HepG2 (cell line): Measurements from ENCODE around the gene SEMA7A. TPM values are rescaled to one million over a fixed set of nuclear protein-coding genes. Genes with fewer than 3 reads are reported as not detected.

Experiments
- ATAC-seq: fragments of 200-7000 bp; cut with Tn5 transposase; 3 replicates; pipeline ENCODE4 v1.9.1; 2020; ENCODE audit warnings: mild to moderate bottlenecking, moderate library complexity
- BruUV-seq: library from RNA; stranded (reverse); fragments of 400-500 nt; replicated peaks from 2 replicates; lab custom pipeline; 2021; lab: Mats Ljungman, UMichigan
- CTCF ChIA-PET: fragments of 300-600 bp; formaldehyde crosslinking; extraction: SDS; loops from one replicate; lab custom pipeline; 2021; ENCODE audit warnings: low total read pairs, inconsistent platforms, low intra/inter-chr PET ratio; lab: Yijun Ruan, JAX
- POLR2A ChIA-PET: fragments of 350-600 bp; sonication (Branson Sonifier 250); formaldehyde crosslinking; loops from one replicate; lab custom pipeline; 2020; ENCODE audit warnings: antibody characterized with exemption, inconsistent platforms; lab: Yijun Ruan, JAX
- DNase-seq: peaks from one replicate; pipeline ENCODE4 v3.0.0-alpha.2; 2015; ENCODE audit warnings: low spot score
- FAIRE-seq: peaks from 3 replicates; lab custom pipeline; 2011; peaks lifted over from hg19 to GRCh38; lab: Jason Lieb, UNC
- H2AFZ ChIP-seq: one replicate; pipeline ENCODE4 v1.6.1; 2011; ENCODE audit warnings: low read length, inconsistent platforms
- H3K27ac ChIP-seq: fragments of 300-600 bp; 3 replicates; pipeline ENCODE4 v1.8.0; 2011; ENCODE audit warnings: mixed run types, mild to moderate bottlenecking, mixed read lengths, low read length, inconsistent platforms; ENCODE audit not compliant: insufficient read depth; ENCODE audit errors: extremely low read length
- H3K27me3 ChIP-seq, 2 experiments: fragments of 200-600 bp in 1 of 2; 2 replicates in 1 of 2; 3 replicates in 1 of 2; pipeline versions ENCODE4 v1.6.0 to v1.8.0; 2011; ENCODE audit warnings: low read length in 2 of 2, mild to moderate bottlenecking in 2 of 2, moderate library complexity in 2 of 2, inconsistent platforms in 1 of 2; ENCODE audit not compliant: insufficient read depth in 2 of 2, control insufficient read depth in 1 of 2
- H3K36me3 ChIP-seq, 2 experiments: fragments of 200-600 bp in 1 of 2; replicated peaks in 1 of 2; 2 replicates in 1 of 2; 3 replicates in 1 of 2; pipeline versions ENCODE4 v1.5.1 to v1.8.0; 2011; ENCODE audit warnings: low read length in 2 of 2, inconsistent platforms in 1 of 2; ENCODE audit not compliant: insufficient read depth in 2 of 2, control insufficient read depth in 1 of 2
- H3K4me1 ChIP-seq: 2 replicates; pipeline ENCODE4 v1.5.1; 2012; ENCODE audit warnings: low read length, inconsistent platforms; ENCODE audit not compliant: insufficient read depth
- H3K4me2 ChIP-seq: 2 replicates; pipeline ENCODE4 v1.6.0; 2011; ENCODE audit warnings: low read depth, low read length, inconsistent platforms
- H3K4me3 ChIP-seq, 3 experiments: fragments of 200-600 bp in 1 of 3; sonication (generic), shearing (Covaris generic) in 1 of 3; replicated peaks in 1 of 3; 2 replicates each; pipeline ENCODE4 v1.5.1; 2011 to 2016; ENCODE audit warnings: low read length in 3 of 3, inconsistent platforms in 2 of 3, low read depth in 2 of 3, mild to moderate bottlenecking in 2 of 3, control low read depth in 1 of 3, mixed read lengths in 1 of 3; ENCODE audit not compliant: insufficient read depth in 1 of 3
- H3K79me2 ChIP-seq: one replicate; pipeline ENCODE4 v1.6.1; 2011; ENCODE audit warnings: low read length, inconsistent platforms; ENCODE audit not compliant: insufficient read depth
- H3K9ac ChIP-seq: 2 replicates; pipeline ENCODE4 v1.6.0; 2011; ENCODE audit warnings: mild to moderate bottlenecking, low read depth, low read length, inconsistent platforms; ENCODE audit not compliant: insufficient read depth
- H3K9me3 ChIP-seq: 2 replicates; pipeline ENCODE4 v1.5.1; 2012; ENCODE audit warnings: mild to moderate bottlenecking, low read length
- H4K20me1 ChIP-seq: 2 replicates; pipeline ENCODE4 v1.6.0; 2011; ENCODE audit warnings: inconsistent platforms, mild to moderate bottlenecking, low read length, moderate library complexity; ENCODE audit not compliant: insufficient read depth
- LBX2 ChIP-seq: sonication (generic); formaldehyde crosslinking; IDR thresholded peaks from 2 replicates; pipeline ENCODE4 v1.5.0; 2020; ENCODE audit warnings: missing genetic modification reagents, mild to moderate bottlenecking, borderline replicate concordance
- MAFF ChIP-seq: IDR thresholded peaks from 2 replicates; pipeline ENCODE4 v1.6.1; 2011; ENCODE audit warnings: low read depth, low read length, improper control_type of control experiment
- MTA1 ChIP-seq: sonication (generic); formaldehyde crosslinking; IDR thresholded peaks from 2 replicates; pipeline ENCODE4 v1.4.0; 2020; ENCODE audit warnings: missing genetic modification reagents, mild to moderate bottlenecking, borderline replicate concordance
- NCOA2 ChIP-seq: sonication (generic); formaldehyde crosslinking; IDR thresholded peaks from 2 replicates; pipeline ENCODE4 v1.8.0; 2022; ENCODE audit warnings: inconsistent platforms
- NR2F1 ChIP-seq, 2 experiments: fragments of 450-650 bp in 1 of 2; formaldehyde crosslinking in 1 of 2; IDR thresholded peaks; 2 replicates each; pipeline versions ENCODE4 v1.5.0 to v1.6.1; 2016 to 2020; ENCODE audit warnings: mild to moderate bottlenecking in 1 of 2, missing compliant biosample characterization in 1 of 2, missing genetic modification reagents in 1 of 2, moderate library complexity in 1 of 2
- RBM22 ChIP-seq: fragments of 200-400 bp; formaldehyde crosslinking; optimal IDR thresholded peaks from 2 replicates; pipeline ENCODE3; 2017; ENCODE audit warnings: mild to moderate bottlenecking, low read length, moderate library complexity
- SIX1 ChIP-seq: sonication (generic); formaldehyde crosslinking; IDR thresholded peaks from 2 replicates; pipeline ENCODE4 v1.4.0; 2020; ENCODE audit warnings: missing genetic modification reagents, borderline replicate concordance
- SRSF1 ChIP-seq: fragments of 200-400 bp; formaldehyde crosslinking; optimal IDR thresholded peaks from 2 replicates; pipeline ENCODE3; 2017; ENCODE audit warnings: mild to moderate bottlenecking, low read depth, low read length, moderate library complexity
- STAT6 ChIP-seq: sonication (generic); formaldehyde crosslinking; IDR thresholded peaks from 2 replicates; pipeline ENCODE4 v1.4.0; 2020; ENCODE audit warnings: missing genetic modification reagents, mild to moderate bottlenecking, borderline replicate concordance
- ZFP62 ChIP-seq: sonication (generic); formaldehyde crosslinking; IDR thresholded peaks from 2 replicates; pipeline ENCODE4 v1.4.0; 2020; ENCODE audit warnings: missing genetic modification reagents
- ZFX ChIP-seq: sonication (generic); formaldehyde crosslinking; IDR thresholded peaks from 2 replicates; pipeline ENCODE4 v1.4.0; 2020; ENCODE audit warnings: mild to moderate bottlenecking, low read depth, missing genetic modification reagents, moderate library complexity
- ZNF18 ChIP-seq: sonication (generic); formaldehyde crosslinking; IDR thresholded peaks from 2 replicates; pipeline ENCODE4 v1.8.0; 2022; ENCODE audit warnings: mild to moderate bottlenecking, missing genetic modification reagents; ENCODE audit not compliant: insufficient replicate concordance
- ZNF282 ChIP-seq: fragments of 450-650 bp; IDR thresholded peaks from 2 replicates; pipeline ENCODE4 v1.6.1; 2018; ENCODE audit not compliant: partially characterized antibody
- ZNF788 ChIP-seq: sonication (generic); formaldehyde crosslinking; IDR thresholded peaks from 2 replicates; pipeline ENCODE4 v1.5.0; 2020; ENCODE audit warnings: mild to moderate bottlenecking, missing genetic modification reagents, borderline replicate concordance
- WGBS: methylation state at CpG from one replicate; pipeline ENCODE4 v1.1.6; 2017; ENCODE audit warnings: low lambda C conversion rate; 5-methylcytosine and 5-hydroxymethylcytosine counted together
- in situ Hi-C: cut with HindIII; loops from 2 replicates; pipeline ENCODE4 v1.10.0; 2017; ENCODE audit warnings: low pct_unique_long_range_greater_than_20kb; ENCODE audit not compliant: extremely low pct_ligation_motif_present
- intact Hi-C: fragments of 100-400 bp; cut with micrococcal nuclease; formaldehyde crosslinking; loops from one replicate; pipeline ENCODE4 v1.10.0; 2022; ENCODE audit not compliant: unreplicated experiment
- polyA plus RNA-seq, 8 experiments: library from polyadenylated mRNA; depleted of rRNA in 3 of 8; stranded (reverse) in 7 of 8; unstranded in 1 of 8; fragments of >200 nt; fragmentation: Illumina TruSeq in 4 of 8; extraction: Trizol in 4 of 8; gene quantifications; 2 replicates each; pipeline versions ENCODE4 v1.2.1 to v1.2.3, GENCODE V29; 2011 to 2016; ENCODE audit warnings: low read depth in 4 of 8, missing spikeins in 1 of 8, mixed read lengths in 1 of 8; ENCODE audit not compliant: insufficient read depth in 1 of 8
- total RNA-seq, 5 experiments: library from RNA; depleted of rRNA; stranded (reverse); fragments of >200 nt; fragmentation: Illumina TruSeq; extraction: Trizol; gene quantifications; 2 replicates each; pipeline ENCODE4 v1.2.3, GENCODE V29; 2016; ENCODE audit warnings: low read depth in 1 of 5
- TF ChIP-seq, protein P1 (sequence below): sonication (generic); formaldehyde crosslinking; IDR thresholded peaks from 2 replicates; pipeline ENCODE4 v1.4.0; 2020; ENCODE audit warnings: missing genetic modification reagents
- TF ChIP-seq, protein P2 (sequence below), 2 experiments: fragments of 450-650 bp in 1 of 2; sonication (generic) in 1 of 2; formaldehyde crosslinking; IDR thresholded peaks; 2 replicates each; pipeline versions ENCODE4 v1.5.0 to v1.8.0; 2020 to 2022; ENCODE audit warnings: mild to moderate bottlenecking in 1 of 2, missing genetic modification reagents in 1 of 2

SEMA7A gene
- total and polyA plus RNA-seq, 2 of the 13 experiments (the other 11 are each of a cell fraction or from before 2014, with no cell fraction given): 9.0 to 15.8 TPM

DNA sequence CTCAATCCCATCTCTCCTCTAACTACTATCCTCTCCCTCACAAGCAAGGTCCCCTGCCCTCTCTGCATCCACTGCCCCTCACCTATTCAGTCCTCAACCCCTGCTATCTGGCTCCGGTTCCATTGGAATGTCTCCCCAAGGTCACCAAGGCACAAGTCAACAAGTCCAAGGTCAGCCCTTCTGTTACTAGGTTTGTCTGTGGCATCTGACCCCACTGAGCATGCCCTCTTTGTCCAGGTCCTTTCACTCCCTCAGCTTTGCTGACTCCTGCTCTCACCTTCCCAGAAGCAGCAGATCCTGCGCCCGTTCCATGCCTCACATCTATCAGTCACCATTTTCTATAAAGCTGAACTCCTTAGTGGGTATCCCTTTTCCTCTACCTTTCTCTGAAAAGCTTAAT, 8.3 kb upstream of the SEMA7A start:
- no peak overlapping the region for H2AFZ ChIP-seq
- no peaks in the 10 kb centered on the region for H3K9me3 ChIP-seq
- WGBS: 5% methylated on average over 3 of the region's 3 CpGs
- H3K4me1 ChIP-seq: peaks cover 91% of the 10 kb centered on the region
- H3K27me3 ChIP-seq: no peaks in the 10 kb centered on the region
- in situ Hi-C loops: no loop called here
- H3K27ac ChIP-seq: peak overlapping the region; percentile 97
- FAIRE-seq (peak; percentile 98), DNase-seq (peak; percentile 95), ATAC-seq (peak; percentile 54)
- peak overlapping the region; percentile 94 for H3K9ac ChIP-seq
- H4K20me1 ChIP-seq: no peaks in the 10 kb centered on the region
- H3K36me3 ChIP-seq: peaks cover 2 to 8% of the 10 kb centered on the region in 2 experiments; a peak in 3 of 5 replicates
- BruUV-seq: no TSS peak
- peak overlapping the region; percentile 46 to 74 (median 52) for H3K4me3 ChIP-seq
- no peaks in the 10 kb centered on the region for H3K79me2 ChIP-seq
- intact Hi-C loops: loop anchor here (1.0 to 5.0 kb wide), 2 partner anchors 60 to 175 kb away; partner anchors contain the start of gene CLK3
- ChIA-PET CTCF (no interaction called here), POLR2A (interaction anchor here (0.7 to 9.6 kb wide), 27 partner anchors 11 to 1010 kb away, joined by 3 to 357 read pairs (median 9); partner anchors contain the start of genes ARID3B, SEMA7A and UBL7)
- H3K4me2 ChIP-seq: peak overlapping the region; percentile 100
- TF ChIP-seq STAT6 (CRISPR knock-in tag) (no peak), MAFF (peak; percentile 34), SRSF1 (no peak), SIX1 (CRISPR knock-in tag) (peak; percentile 48; the same call in 1 of the 2 replicates), LBX2 (CRISPR knock-in tag) (no peak), MTA1 (no peak), NCOA2 (CRISPR knock-in tag) (peak; percentile 93), ZNF18 (no peak), ZNF788 (CRISPR knock-in tag) (peak; percentile 87; the same call in 1 of the 2 replicates), ZFP62 (no peak), ZNF282 (no peak), ZFX (peak; percentile 35; the same call in 1 of the 2 replicates), RBM22 (peak; percentile 87), NR2F1 (CRISPR knock-in tag; IDR thresholded peaks at IDR 0.05) (peak; percentile 90 to 91)
- TF ChIP-seq, protein P1, sequence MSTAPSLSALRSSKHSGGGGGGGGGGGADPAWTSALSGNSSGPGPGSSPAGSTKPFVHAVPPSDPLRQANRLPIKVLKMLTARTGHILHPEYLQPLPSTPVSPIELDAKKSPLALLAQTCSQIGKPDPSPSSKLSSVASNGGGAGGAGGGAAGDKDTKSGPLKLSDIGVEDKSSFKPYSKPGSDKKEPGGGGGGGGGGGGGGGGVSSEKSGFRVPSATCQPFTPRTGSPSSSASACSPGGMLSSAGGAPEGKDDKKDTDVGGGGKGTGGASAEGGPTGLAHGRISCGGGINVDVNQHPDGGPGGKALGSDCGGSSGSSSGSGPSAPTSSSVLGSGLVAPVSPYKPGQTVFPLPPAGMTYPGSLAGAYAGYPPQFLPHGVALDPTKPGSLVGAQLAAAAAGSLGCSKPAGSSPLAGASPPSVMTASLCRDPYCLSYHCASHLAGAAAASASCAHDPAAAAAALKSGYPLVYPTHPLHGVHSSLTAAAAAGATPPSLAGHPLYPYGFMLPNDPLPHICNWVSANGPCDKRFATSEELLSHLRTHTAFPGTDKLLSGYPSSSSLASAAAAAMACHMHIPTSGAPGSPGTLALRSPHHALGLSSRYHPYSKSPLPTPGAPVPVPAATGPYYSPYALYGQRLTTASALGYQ (CRISPR knock-in tag): no peak
- TF ChIP-seq, protein P2, sequence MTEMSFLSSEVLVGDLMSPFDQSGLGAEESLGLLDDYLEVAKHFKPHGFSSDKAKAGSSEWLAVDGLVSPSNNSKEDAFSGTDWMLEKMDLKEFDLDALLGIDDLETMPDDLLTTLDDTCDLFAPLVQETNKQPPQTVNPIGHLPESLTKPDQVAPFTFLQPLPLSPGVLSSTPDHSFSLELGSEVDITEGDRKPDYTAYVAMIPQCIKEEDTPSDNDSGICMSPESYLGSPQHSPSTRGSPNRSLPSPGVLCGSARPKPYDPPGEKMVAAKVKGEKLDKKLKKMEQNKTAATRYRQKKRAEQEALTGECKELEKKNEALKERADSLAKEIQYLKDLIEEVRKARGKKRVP (CRISPR knock-in tag; IDR thresholded peaks at IDR 0.05): no peak
